IMR-90 (cell line): Measurements from ENCODE around the gene TVP23B. TPM values are rescaled to one million over a fixed set of nuclear protein-coding genes. Genes with fewer than 3 reads are reported as not detected.

ENCODE experiments used
- polyA plus RNA-seq, 3 experiments: library from polyadenylated mRNA; depleted of rRNA; stranded (reverse); fragments of >200 nt; gene quantifications; 2 replicates each; pipeline ENCODE4 v1.2.3, GENCODE V29; 2012; ENCODE audit warnings: low replicate concordance in 1 of 3
- total RNA-seq: library from RNA; depleted of rRNA; stranded (reverse); fragments of >200 nt; gene quantifications from 2 replicates; pipeline ENCODE4 v1.2.3, GENCODE V29; 2012; rRNA removed

Gene TVP23B
- total and polyA plus RNA-seq, 2 of the 4 experiments (the other 2 are of a cell fraction) = 30.9 to 35.7 TPM

Other genes with a start within 250 kb of the TVP23B start
- gene TBC1D28, start 136.8 kb upstream of the TVP23B start, total RNA-seq = not detected in 2 replicates
- not detected in 2 replicates for gene TBC1D28, start 136.8 kb upstream of the TVP23B start, polyA plus RNA-seq (2012; rRNA removed)
- 4.7 and 5.6 TPM in 2 replicates for gene FOXO3B, start 98.9 kb upstream of the TVP23B start, total RNA-seq
- gene FOXO3B, start 98.9 kb upstream of the TVP23B start, polyA plus RNA-seq (2012; rRNA removed) = 5.4 and 6.3 TPM in 2 replicates
- not detected in 2 replicates for gene FBXW10, start 37.1 kb upstream of the TVP23B start, total RNA-seq
- gene FBXW10, start 37.1 kb upstream of the TVP23B start, polyA plus RNA-seq (2012; rRNA removed) = not detected in 2 replicates
- gene PRPSAP2, start 76.9 kb downstream of the TVP23B start, total RNA-seq = 28.1 and 35.3 TPM in 2 replicates
- gene PRPSAP2, start 76.9 kb downstream of the TVP23B start, polyA plus RNA-seq (2012; rRNA removed) = 19.1 and 22.9 TPM in 2 replicates
- not detected in 2 replicates for gene SLC5A10, start 171.0 kb downstream of the TVP23B start, total RNA-seq
- gene SLC5A10, start 171.0 kb downstream of the TVP23B start, polyA plus RNA-seq (2012; rRNA removed) = not detected in 2 replicates
- 9.5 and 10.3 TPM in 2 replicates for gene FAM83G, start 223.6 kb downstream of the TVP23B start, total RNA-seq
- gene FAM83G, start 223.6 kb downstream of the TVP23B start, polyA plus RNA-seq (2012; rRNA removed) = 12.6 and 14.1 TPM in 2 replicates